ENCODE measurements around the gene NATD1. TPM values are rescaled to one million over a fixed set of nuclear protein-coding genes. Genes with fewer than 3 reads are reported as not detected.

NATD1 gene
- total and polyA plus RNA-seq, 2 experiments from 2014 or later: 2.1 to 8.1 TPM

GRCh38 chr17:21242026-21242697, 11.0 kb downstream of the NATD1 start:
- H3K4me2 ChIP-seq: no peak overlapping the region
- no peak for ATAC-seq
- no peak overlapping the region for H2AFZ ChIP-seq
- no peak overlapping the region for H3K4me3 ChIP-seq
- no peak overlapping the region for H3K27ac ChIP-seq (ENCODE audit: low read depth)
- peaks cover 10% of the 10 kb centered on the region for H3K4me1 ChIP-seq (ENCODE audit: insufficient read depth)
- Mint-ChIP-seq H3K27ac (no peak overlapping the region), H3K4me3 (no peak overlapping the region), H3K36me3 (ENCODE audit: low read depth) (no peaks in the 10 kb centered on the region; the same call in 2 of the 3 replicates), H3K27me3 (ENCODE audit: insufficient read depth, low read depth, poor library complexity) (peaks cover 4% of the 10 kb centered on the region), H3K9me3 (no peaks in the 10 kb centered on the region; the same call in 2 of the 3 replicates), H3K4me1 (peaks cover 20% of the 10 kb centered on the region)
- no peak for DNase-seq (ENCODE audit: low spot score)
- no peaks in the 10 kb centered on the region for H3K27me3 ChIP-seq (ENCODE audit: insufficient read depth)
- no peaks in the 10 kb centered on the region for H3K36me3 ChIP-seq (ENCODE audit: insufficient read depth)
- no peaks in the 10 kb centered on the region; the same call in 1 of the 2 replicates for H4K20me1 ChIP-seq (replicated peaks; ENCODE audit: insufficient read depth)
- H3K9me2 ChIP-seq (ENCODE audit: insufficient read depth): no peaks in the 10 kb centered on the region
- TF ChIP-seq STAT1 (IDR thresholded peaks at IDR 0.05; ENCODE audit: unreplicated experiment): no peak
- no peak for TF ChIP-seq EZH2phosphoT487 (IDR thresholded peaks at IDR 0.05; ENCODE audit: unreplicated experiment)
- TF ChIP-seq ZNF114 (CRISPR knock-in tag; IDR thresholded peaks at IDR 0.05): no peak
- TF ChIP-seq REST (IDR thresholded peaks at IDR 0.05; ENCODE audit: unreplicated experiment): no peak
- TF ChIP-seq JUNB (IDR thresholded peaks at IDR 0.05; ENCODE audit: unreplicated experiment): no peak
- no peak for TF ChIP-seq NANOG (IDR thresholded peaks at IDR 0.05; ENCODE audit: borderline replicate concordance)
- TF ChIP-seq CTCF (conservative IDR thresholded peaks at IDR 0.05; ENCODE audit: low read depth in 2 of 2): no peak
- TF ChIP-seq ZNF331 (CRISPR knock-in tag; IDR thresholded peaks at IDR 0.05; ENCODE audit: low read depth): no peak
- no peak for TF ChIP-seq POLR2AphosphoS5 (IDR thresholded peaks at IDR 0.05; ENCODE audit: low read depth)
- no peak for TF ChIP-seq ZNF462 (CRISPR knock-in tag; IDR thresholded peaks at IDR 0.05)
- TF ChIP-seq CREB1 (CRISPR knock-in tag; IDR thresholded peaks at IDR 0.05; ENCODE audit: low read depth): no peak
- no peak for TF ChIP-seq ETS1 (IDR thresholded peaks at IDR 0.05)
- TF ChIP-seq EZH2 (IDR thresholded peaks at IDR 0.05; ENCODE audit: low read depth, unreplicated experiment): no peak
- peaks cover 3% of the 10 kb centered on the region; the same call in 1 of the 2 replicates for H3F3A ChIP-seq (replicated peaks; ENCODE audit: low read depth)
- H3K79me2 ChIP-seq (replicated peaks; ENCODE audit: insufficient read depth): no peaks in the 10 kb centered on the region

Measured in GM23338 (cell line).